Heart left ventricle (tissue), 13 donors: ENCODE measurements around the gene PRR16.

Experiments used
- POLR2A ChIP-seq, 2 donors: fragments of 450-650 bp; IDR thresholded peaks; one replicate each; pipeline ENCODE4 v1.6.1; 2017; ENCODE audit warnings: antibody characterized with exemption in 2 of 2, mild to moderate bottlenecking in 2 of 2, moderate library complexity in 2 of 2
- TF ChIP-seq, protein P1 (sequence below), 12 donors: fragments of 200-600 bp; sonication (generic) in 4 of 12; IDR thresholded peaks; one replicate each; pipeline versions ENCODE4 v1.5.0 to v1.8.0; 2018 to 2022; ENCODE audit warnings: antibody characterized with exemption in 12 of 12, mild to moderate bottlenecking in 5 of 12
- donor health status: ischemic (EF 13 %, LVEDD 7.1; RV severe dilation, severe dysfunction).
- donor health status: DM: no; HTN: yes; CAD: no.
- donor health status: DM: no; HTN: no; CAD: no.
- donor health status: ischemic (EF 25% LVEDD 6.9; RV normal size, moderate dysfunction).
- donor health status: ischemic (EF 25% LVEDD 5.7; RV mildly dilated, moderate dysfunction).
- donor health status: ischemic (EF 35%, LVEDD 5.7; RV mildly dilated, moderate dysfunction).
- donor health status: nonischemic (EF 11% LVEDD 7.7; RV severe dilation, severe dysfunction).
- donor health status: DM: yes; HTN: yes; CAD: no.
- donor health status: PGD.
- donor health status: ischemic (EF 29% LVEDD 5.4; RV normal size, mild dysfunction).
- donor health status: nonischemic (EF 23%, LVEDD 6.1; RV moderate dilation, normal function).

DNA sequence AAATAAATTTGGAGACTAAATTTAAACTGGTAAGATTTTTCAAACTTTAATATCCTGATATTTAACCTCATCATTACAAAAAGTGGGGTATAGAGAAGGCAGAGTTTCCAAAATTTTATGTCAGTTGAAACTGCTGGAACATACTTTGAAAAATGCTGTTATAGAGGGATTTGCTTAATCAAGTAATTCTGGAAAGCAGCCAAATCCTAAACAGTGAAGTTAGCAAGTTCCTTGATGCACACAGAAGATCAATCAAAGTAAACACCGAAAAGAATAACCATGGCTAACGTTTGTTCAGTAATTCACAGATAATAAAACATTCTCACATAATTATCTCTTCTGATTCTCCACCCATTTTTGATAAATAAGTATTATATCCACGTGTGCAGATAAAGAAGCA lies 8.1 kb upstream of the PRR16 start:
- no peak for TF ChIP-seq POLR2A (IDR thresholded peaks at IDR 0.05)
- TF ChIP-seq, protein P1, sequence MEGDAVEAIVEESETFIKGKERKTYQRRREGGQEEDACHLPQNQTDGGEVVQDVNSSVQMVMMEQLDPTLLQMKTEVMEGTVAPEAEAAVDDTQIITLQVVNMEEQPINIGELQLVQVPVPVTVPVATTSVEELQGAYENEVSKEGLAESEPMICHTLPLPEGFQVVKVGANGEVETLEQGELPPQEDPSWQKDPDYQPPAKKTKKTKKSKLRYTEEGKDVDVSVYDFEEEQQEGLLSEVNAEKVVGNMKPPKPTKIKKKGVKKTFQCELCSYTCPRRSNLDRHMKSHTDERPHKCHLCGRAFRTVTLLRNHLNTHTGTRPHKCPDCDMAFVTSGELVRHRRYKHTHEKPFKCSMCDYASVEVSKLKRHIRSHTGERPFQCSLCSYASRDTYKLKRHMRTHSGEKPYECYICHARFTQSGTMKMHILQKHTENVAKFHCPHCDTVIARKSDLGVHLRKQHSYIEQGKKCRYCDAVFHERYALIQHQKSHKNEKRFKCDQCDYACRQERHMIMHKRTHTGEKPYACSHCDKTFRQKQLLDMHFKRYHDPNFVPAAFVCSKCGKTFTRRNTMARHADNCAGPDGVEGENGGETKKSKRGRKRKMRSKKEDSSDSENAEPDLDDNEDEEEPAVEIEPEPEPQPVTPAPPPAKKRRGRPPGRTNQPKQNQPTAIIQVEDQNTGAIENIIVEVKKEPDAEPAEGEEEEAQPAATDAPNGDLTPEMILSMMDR (IDR thresholded peaks at IDR 0.05) = no peak
